GM19324 (cell line): ENCODE results near the gene C19orf85.

Source experiments
- ATAC-seq: cut with Tn5 transposase; IDR thresholded peaks from one replicate; pipeline ENCODE4 v1.9.1; 2021; ENCODE audit warnings: mild to moderate bottlenecking, moderate library complexity; ENCODE audit not compliant: unreplicated experiment, low FRiP score

C19orf85 gene

GRCh38 chr19:55479451-55480230, 15.1 kb upstream of the C19orf85 start:
- no peak for ATAC-seq

GRCh38 chr19:55479045-55479444, 14.5 kb upstream of the C19orf85 start:
- no peak for ATAC-seq

GRCh38 chr19:55478364-55478763, 13.8 kb upstream of the C19orf85 start:
- no peak for ATAC-seq

GRCh38 chr19:55477905-55478304, 13.4 kb upstream of the C19orf85 start:
- ATAC-seq = no peak

- peak; percentile 97 for ATAC-seq
Measured at GRCh38 chr19:55476100-55476775, 11.7 kb upstream of the C19orf85 start, which contains the start of gene ZNF628. ZNF628 (plus strand) TSS chr19:55476617; CDS start chr19:55479911, 3,294 bp downstream.

GRCh38 chr19:55474269-55475265, 10.0 kb upstream of the C19orf85 start:
- ATAC-seq = no peak

- ATAC-seq = no peak
Measured at GRCh38 chr19:55473225-55474012, 8.9 kb upstream of the C19orf85 start.

- ATAC-seq = no peak
Measured at GRCh38 chr19:55472463-55472862, 7.9 kb upstream of the C19orf85 start.

- ATAC-seq = no peak
Measured at GRCh38 chr19:55471266-55471665, 6.7 kb upstream of the C19orf85 start.

GRCh38 chr19:55468054-55468393, 3.5 kb upstream of the C19orf85 start:
- no peak for ATAC-seq

GRCh38 chr19:55467236-55468053, 2.9 kb upstream of the C19orf85 start:
- ATAC-seq = peak; percentile 49

GRCh38 chr19:55466241-55466614, 1.7 kb upstream of the C19orf85 start:
- no peak for ATAC-seq

GRCh38 chr19:55465460-55466240, 1.1 kb upstream of the C19orf85 start:
- no peak for ATAC-seq

- ATAC-seq = no peak
Measured at GRCh38 chr19:55464039-55464661, 401 bp downstream of the C19orf85 start.

GRCh38 chr19:55463583-55464031, 944 bp downstream of the C19orf85 start:
- ATAC-seq = no peak

GRCh38 chr19:55462722-55463121, 1.8 kb downstream of the C19orf85 start:
- ATAC-seq = no peak

- no peak for ATAC-seq
Measured at GRCh38 chr19:55461974-55462626, 2.5 kb downstream of the C19orf85 start.
